ENCODE measurements around the gene VPS37C.

VPS37C gene

GRCh38 chr11:61111050-61111435, 50.2 kb downstream of the VPS37C start:
- Histone ChIP-seq H3K4me1 (ENCODE audit: control insufficient read depth, low read depth, low read length) (no peaks in the 10 kb centered on the region), H3K36me3 (ENCODE audit: control insufficient read depth, low read depth, low read length) (no peaks in the 10 kb centered on the region), H3K27ac (ENCODE audit: low read length) (no peak overlapping the region), H3K9ac (ENCODE audit: low read length) (no peak overlapping the region), H3K9me3 (ENCODE audit: control insufficient read depth, low read depth, low read length) (no peaks in the 10 kb centered on the region), H3K4me3 (ENCODE audit: low read length) (no peak overlapping the region), H3K27me3 (ENCODE audit: control insufficient read depth, insufficient read depth, low read length) (no peaks in the 10 kb centered on the region)

GRCh38 chr11:61110255-61111049, 50.8 kb downstream of the VPS37C start:
- Histone ChIP-seq H3K27me3 (ENCODE audit: control insufficient read depth, insufficient read depth, low read length) (no peaks in the 10 kb centered on the region), H3K9ac (ENCODE audit: low read length) (no peak overlapping the region)

GRCh38 chr11:61109671-61110070, 51.6 kb downstream of the VPS37C start:
- Histone ChIP-seq H3K27me3 (ENCODE audit: control insufficient read depth, insufficient read depth, low read length) (no peaks in the 10 kb centered on the region), H3K9ac (ENCODE audit: low read length) (no peak overlapping the region), H3K27ac (ENCODE audit: low read length) (no peak overlapping the region), H3K4me3 (ENCODE audit: low read length) (no peak overlapping the region), H3K36me3 (ENCODE audit: control insufficient read depth, low read depth, low read length) (no peaks in the 10 kb centered on the region), H3K9me3 (ENCODE audit: control insufficient read depth, low read depth, low read length) (no peaks in the 10 kb centered on the region), H3K4me1 (ENCODE audit: control insufficient read depth, low read depth, low read length) (no peaks in the 10 kb centered on the region)

More at GRCh38 chr11:61110255-61111049, 50.8 kb downstream of the VPS37C start:
- Histone ChIP-seq H3K4me3 (ENCODE audit: low read length) (no peak overlapping the region), H3K27ac (ENCODE audit: low read length) (no peak overlapping the region), H3K4me1 (ENCODE audit: control insufficient read depth, low read depth, low read length) (no peaks in the 10 kb centered on the region), H3K36me3 (ENCODE audit: control insufficient read depth, low read depth, low read length) (no peaks in the 10 kb centered on the region), H3K9me3 (ENCODE audit: control insufficient read depth, low read depth, low read length) (no peaks in the 10 kb centered on the region)

GRCh38 chr11:61108847-61109585, 52.2 kb downstream of the VPS37C start:
- no peaks in the 10 kb centered on the region for H3K36me3 ChIP-seq (ENCODE audit: control insufficient read depth, low read depth, low read length)
- H3K4me1 ChIP-seq (ENCODE audit: control insufficient read depth, low read depth, low read length) = no peaks in the 10 kb centered on the region
- no peak overlapping the region for H3K4me3 ChIP-seq (ENCODE audit: low read length)
- H3K27ac ChIP-seq (ENCODE audit: low read length) = no peak overlapping the region
- H3K9ac ChIP-seq (ENCODE audit: low read length) = no peak overlapping the region
- no peaks in the 10 kb centered on the region for H3K9me3 ChIP-seq (ENCODE audit: control insufficient read depth, low read depth, low read length)
- no peaks in the 10 kb centered on the region for H3K27me3 ChIP-seq (ENCODE audit: control insufficient read depth, insufficient read depth, low read length)

GRCh38 chr11:61107888-61108287, 53.3 kb downstream of the VPS37C start:
- H3K4me3 ChIP-seq (ENCODE audit: low read length) = no peak overlapping the region
- H3K27me3 ChIP-seq (ENCODE audit: control insufficient read depth, insufficient read depth, low read length) = no peaks in the 10 kb centered on the region

GRCh38 chr11:61106894-61107470, 54.2 kb downstream of the VPS37C start:
- H3K27ac ChIP-seq (ENCODE audit: low read length) = no peak overlapping the region
- H3K36me3 ChIP-seq (ENCODE audit: control insufficient read depth, low read depth, low read length) = no peaks in the 10 kb centered on the region
- H3K9ac ChIP-seq (ENCODE audit: low read length) = no peak overlapping the region
- H3K27me3 ChIP-seq (ENCODE audit: control insufficient read depth, insufficient read depth, low read length) = no peaks in the 10 kb centered on the region
- H3K4me3 ChIP-seq (ENCODE audit: low read length) = no peak overlapping the region
- no peaks in the 10 kb centered on the region for H3K4me1 ChIP-seq (ENCODE audit: control insufficient read depth, low read depth, low read length)
- no peaks in the 10 kb centered on the region for H3K9me3 ChIP-seq (ENCODE audit: control insufficient read depth, low read depth, low read length)

More at GRCh38 chr11:61107888-61108287, 53.3 kb downstream of the VPS37C start:
- Histone ChIP-seq H3K27ac (ENCODE audit: low read length) (no peak overlapping the region), H3K36me3 (ENCODE audit: control insufficient read depth, low read depth, low read length) (no peaks in the 10 kb centered on the region), H3K9me3 (ENCODE audit: control insufficient read depth, low read depth, low read length) (no peaks in the 10 kb centered on the region), H3K4me1 (ENCODE audit: control insufficient read depth, low read depth, low read length) (no peaks in the 10 kb centered on the region), H3K9ac (ENCODE audit: low read length) (no peak overlapping the region)

- no peaks in the 10 kb centered on the region for H3K4me1 ChIP-seq (ENCODE audit: control insufficient read depth, low read depth, low read length)
- H3K9ac ChIP-seq (ENCODE audit: low read length) = no peak overlapping the region
- H3K9me3 ChIP-seq (ENCODE audit: control insufficient read depth, low read depth, low read length) = no peaks in the 10 kb centered on the region
- H3K36me3 ChIP-seq (ENCODE audit: control insufficient read depth, low read depth, low read length) = no peaks in the 10 kb centered on the region
- no peak overlapping the region for H3K27ac ChIP-seq (ENCODE audit: low read length)
- no peaks in the 10 kb centered on the region for H3K27me3 ChIP-seq (ENCODE audit: control insufficient read depth, insufficient read depth, low read length)
- H3K4me3 ChIP-seq (ENCODE audit: low read length) = no peak overlapping the region
Measured at GRCh38 chr11:61106296-61106695, 54.9 kb downstream of the VPS37C start.

- Histone ChIP-seq H3K4me3 (ENCODE audit: low read length) (no peak overlapping the region), H3K9me3 (ENCODE audit: control insufficient read depth, low read depth, low read length) (no peaks in the 10 kb centered on the region), H3K27ac (ENCODE audit: low read length) (no peak overlapping the region), H3K36me3 (ENCODE audit: control insufficient read depth, low read depth, low read length) (no peaks in the 10 kb centered on the region), H3K27me3 (ENCODE audit: control insufficient read depth, insufficient read depth, low read length) (no peaks in the 10 kb centered on the region), H3K4me1 (ENCODE audit: control insufficient read depth, low read depth, low read length) (no peaks in the 10 kb centered on the region), H3K9ac (ENCODE audit: low read length) (no peak overlapping the region)
Measured at GRCh38 chr11:61104963-61105362, 56.3 kb downstream of the VPS37C start.

GRCh38 chr11:61103851-61104423, 57.3 kb downstream of the VPS37C start:
- no peaks in the 10 kb centered on the region for H3K36me3 ChIP-seq (ENCODE audit: control insufficient read depth, low read depth, low read length)
- no peaks in the 10 kb centered on the region for H3K4me1 ChIP-seq (ENCODE audit: control insufficient read depth, low read depth, low read length)
- no peaks in the 10 kb centered on the region for H3K9me3 ChIP-seq (ENCODE audit: control insufficient read depth, low read depth, low read length)
- no peak overlapping the region for H3K27ac ChIP-seq (ENCODE audit: low read length)
- no peaks in the 10 kb centered on the region for H3K27me3 ChIP-seq (ENCODE audit: control insufficient read depth, insufficient read depth, low read length)
- H3K9ac ChIP-seq (ENCODE audit: low read length) = no peak overlapping the region
- H3K4me3 ChIP-seq (ENCODE audit: low read length) = no peak overlapping the region

GRCh38 chr11:61102667-61103571, 58.3 kb downstream of the VPS37C start:
- no peaks in the 10 kb centered on the region for H3K9me3 ChIP-seq (ENCODE audit: control insufficient read depth, low read depth, low read length)
- no peak overlapping the region for H3K4me3 ChIP-seq (ENCODE audit: low read length)
- H3K27ac ChIP-seq (ENCODE audit: low read length) = no peak overlapping the region
- no peak overlapping the region for H3K9ac ChIP-seq (ENCODE audit: low read length)
- H3K4me1 ChIP-seq (ENCODE audit: control insufficient read depth, low read depth, low read length) = no peaks in the 10 kb centered on the region
- H3K27me3 ChIP-seq (ENCODE audit: control insufficient read depth, insufficient read depth, low read length) = no peaks in the 10 kb centered on the region
- no peaks in the 10 kb centered on the region for H3K36me3 ChIP-seq (ENCODE audit: control insufficient read depth, low read depth, low read length)

GRCh38 chr11:61098778-61099177, 62.4 kb downstream of the VPS37C start:
- H3K4me1 ChIP-seq (ENCODE audit: control insufficient read depth, low read depth, low read length) = no peaks in the 10 kb centered on the region
- H3K9ac ChIP-seq (ENCODE audit: low read length) = no peak overlapping the region
- H3K27me3 ChIP-seq (ENCODE audit: control insufficient read depth, insufficient read depth, low read length) = no peaks in the 10 kb centered on the region
- no peaks in the 10 kb centered on the region for H3K36me3 ChIP-seq (ENCODE audit: control insufficient read depth, low read depth, low read length)
- H3K27ac ChIP-seq (ENCODE audit: low read length) = no peak overlapping the region
- no peak overlapping the region for H3K4me3 ChIP-seq (ENCODE audit: low read length)
- H3K9me3 ChIP-seq (ENCODE audit: control insufficient read depth, low read depth, low read length) = no peaks in the 10 kb centered on the region

All from iPS-18a (cell line).